B cell (primary cell): ENCODE results near the gene TMEM201. TPM values are rescaled to one million over a fixed set of nuclear protein-coding genes. Genes with fewer than 3 reads are reported as not detected.

Experiments
- ATAC-seq: fragments of 200-7000 bp; cut with Tn5 transposase; one replicate; pipeline ENCODE4 v1.10.0; 2021; ENCODE audit warnings: low read depth, mild to moderate bottlenecking, moderate number of reproducible peaks, moderate library complexity
- CTCF ChIA-PET: fragments of 350-600 bp; sonication (Branson Sonifier 250); formaldehyde crosslinking; loops from one replicate; lab custom pipeline; 2021; ENCODE audit warnings: antibody characterized with exemption, inconsistent platforms; lab: Charles Lee
- POLR2A ChIA-PET: fragments of 350-600 bp; sonication (Branson Sonifier 250); formaldehyde crosslinking; loops from one replicate; lab custom pipeline; 2021; ENCODE audit warnings: antibody characterized with exemption; lab: Charles Lee
- DNase-seq: peaks from one replicate; pipeline ENCODE4 v3.0.0; 2013
- H2AFZ ChIP-seq: 2 replicates; pipeline ENCODE4 v1.6.1; 2012; ENCODE audit warnings: mild to moderate bottlenecking, low read depth, low read length; ENCODE audit not compliant: insufficient read depth, poor library complexity, severe bottlenecking
- H3K27ac ChIP-seq, 2 donors: 1 replicate in 1 of 2; 2 replicates in 1 of 2; pipeline ENCODE4 v1.5.1; 2012 to 2013; ENCODE audit warnings: low read length in 2 of 2, mild to moderate bottlenecking in 2 of 2, moderate library complexity in 1 of 2
- H3K27me3 ChIP-seq, 4 experiments: fragments of 200-600 bp in 1 of 4; sonication (generic) in 1 of 4; replicated peaks in 1 of 4; 1 replicate in 2 of 4; 2 replicates in 2 of 4; pipeline versions ENCODE4 v1.6.1 to v1.7.0; 2013 to 2016; ENCODE audit warnings: low read length in 3 of 4, mild to moderate bottlenecking in 2 of 4, mixed read lengths in 1 of 4, moderate library complexity in 1 of 4; ENCODE audit not compliant: insufficient read depth in 4 of 4, control insufficient read depth in 3 of 4; ENCODE audit errors: control extremely low read depth in 1 of 4
- H3K36me3 ChIP-seq, 2 experiments: replicated peaks in 1 of 2; 1 replicate in 1 of 2; 2 replicates in 1 of 2; pipeline versions ENCODE4 v1.6.1 to v1.7.1; 2013; ENCODE audit warnings: low read length in 1 of 2; ENCODE audit not compliant: insufficient read depth in 2 of 2, control insufficient read depth in 1 of 2; ENCODE audit errors: control extremely low read depth in 1 of 2, extremely low read depth in 1 of 2
- H3K4me1 ChIP-seq, 2 donors: fragments of 200-600 bp in 1 of 2; sonication (generic) in 1 of 2; 1 replicate in 1 of 2; 2 replicates in 1 of 2; pipeline versions ENCODE4 v1.5.1 to v1.6.1; 2013 to 2017; ENCODE audit warnings: low read length in 2 of 2; ENCODE audit not compliant: control insufficient read depth in 2 of 2, insufficient read depth in 2 of 2
- H3K4me2 ChIP-seq: replicated peaks from 2 replicates; pipeline ENCODE3; 2012; ENCODE audit warnings: mild to moderate bottlenecking, low read depth, low read length; ENCODE audit not compliant: poor library complexity, severe bottlenecking
- H3K4me3 ChIP-seq, 5 experiments: fragments of 200-600 bp in 1 of 5; sonication (generic) in 1 of 5; 1 replicate in 3 of 5; 2 replicates in 2 of 5; pipeline versions ENCODE4 v1.5.1 to v1.7.0; 2011 to 2016; ENCODE audit warnings: low read length in 4 of 5, mild to moderate bottlenecking in 4 of 5, low read depth in 2 of 5, control low read depth in 1 of 5, moderate library complexity in 1 of 5; ENCODE audit not compliant: insufficient read depth in 1 of 5; ENCODE audit errors: control extremely low read depth in 1 of 5, extremely low read depth in 1 of 5
- H3K79me2 ChIP-seq: fragments of 200-600 bp; sonication (generic); one replicate; pipeline ENCODE4 v1.6.0; 2016; ENCODE audit warnings: low read length; ENCODE audit not compliant: control insufficient read depth, insufficient read depth
- H3K9ac ChIP-seq: fragments of 200-600 bp; sonication (generic); 2 replicates; pipeline ENCODE4 v1.6.1; 2017; ENCODE audit warnings: mild to moderate bottlenecking, low read length, moderate library complexity
- H3K9me3 ChIP-seq, 3 donors: one replicate each; pipeline versions ENCODE4 v1.6.1 to v1.7.1; 2013; ENCODE audit warnings: low read length in 2 of 3; ENCODE audit not compliant: control insufficient read depth in 2 of 3, insufficient read depth in 1 of 3; ENCODE audit errors: control extremely low read depth in 1 of 3
- H4K20me1 ChIP-seq: 2 replicates; pipeline ENCODE4 v1.6.0; 2012; ENCODE audit warnings: mild to moderate bottlenecking, low read length; ENCODE audit not compliant: insufficient read depth, control insufficient read depth, poor library complexity, severe bottlenecking
- H3K27ac Mint-ChIP-seq: one replicate; pipeline ENCODE4 v1.8.0; 2021; ENCODE audit warnings: mixed read lengths
- H3K27me3 Mint-ChIP-seq: one replicate; pipeline ENCODE4 v1.8.0; 2021; ENCODE audit warnings: mixed read lengths
- H3K4me1 Mint-ChIP-seq: one replicate; pipeline ENCODE4 v1.8.0; 2021; ENCODE audit warnings: mixed read lengths
- H3K4me3 Mint-ChIP-seq: one replicate; pipeline ENCODE4 v1.8.0; 2021; ENCODE audit warnings: mixed read lengths
- H3K9me3 Mint-ChIP-seq: one replicate; pipeline ENCODE4 v1.8.0; 2022; ENCODE audit warnings: mixed read lengths; ENCODE audit not compliant: insufficient read depth
- CTCF ChIP-seq: fragments of 200-600 bp; IDR thresholded peaks from one replicate; pipeline ENCODE4 v1.8.0; 2022; ENCODE audit warnings: antibody characterized with exemption, mild to moderate bottlenecking
- EZH2 ChIP-seq: IDR thresholded peaks from 2 replicates; pipeline ENCODE4 v1.6.1; 2012; ENCODE audit warnings: borderline replicate concordance, low read depth, mild to moderate bottlenecking, moderate library complexity, low read length; ENCODE audit not compliant: insufficient read depth, poor library complexity, severe bottlenecking
- WGBS: methylation state at CpG from one replicate; pipeline ENCODE4 v1.1.5; 2013; ENCODE audit warnings: missing lambda C conversion rate; ENCODE audit not compliant: insufficient coverage; 5-methylcytosine and 5-hydroxymethylcytosine counted together
- intact Hi-C: fragments of 100-400 bp; cut with micrococcal nuclease; formaldehyde crosslinking; loops from one replicate; pipeline ENCODE4 v1.10.0; 2022
- polyA plus RNA-seq: library from polyadenylated mRNA; depleted of rRNA; stranded (reverse); fragments of >200 nt; gene quantifications from 2 replicates; pipeline ENCODE4 v1.2.3, GENCODE V29; 2012
- total RNA-seq, 2 donors: library from RNA; stranded (reverse); fragments of 120-200 nt in 1 of 2; gene quantifications; 1 replicate in 1 of 2; 2 replicates in 1 of 2; pipeline versions ENCODE4 v1.2.3 to v1.2.4, GENCODE V29; 2013 to 2022

The TMEM201 gene
- total and polyA plus RNA-seq, 2 donors (not counting 1 experiment from before 2014, with no cell fraction given), result 6.5 to 9.1 TPM

- H3K36me3 ChIP-seq, result no peaks in the 10 kb centered on the region
- H3K27ac ChIP-seq, result peak overlapping the region; percentile 64 to 67
Measured at GRCh38 chr1:9626201-9626608, 37.5 kb downstream of the TMEM201 start.

More at GRCh38 chr1:9626201-9626608, 37.5 kb downstream of the TMEM201 start:
- intact Hi-C loops, result loop anchor here (1.0 to 5.0 kb wide), 5 partner anchors 37 to 325 kb away; partner anchors contain the start of gene TMEM201
- H3K79me2 ChIP-seq, result peaks cover 36% of the 10 kb centered on the region
- H3K27me3 ChIP-seq, result no peaks in the 10 kb centered on the region
- H3K9me3 ChIP-seq, result peaks cover 0 to 9% (median 0%) of the 10 kb centered on the region in 3 donors
- H3K27ac Mint-ChIP-seq, result peak overlapping the region; percentile 87
- H3K9me3 Mint-ChIP-seq, result no peaks in the 10 kb centered on the region
- CTCF ChIA-PET, result interaction anchor here (0.7 to 8.8 kb wide), 40 partner anchors 8 to 1161 kb away, joined by 3 to 231 read pairs (median 6); partner anchors contain the start of genes CENPS, CLSTN1 and PIK3CD
- TF ChIP-seq CTCF (no peak), EZH2 (no peak)
- 3% methylated on average over 9 of the region's 9 CpGs for WGBS
- DNase-seq (peak; percentile 90), ATAC-seq (peak; percentile 40)
- H3K4me1 Mint-ChIP-seq, result peaks cover 63% of the 10 kb centered on the region
- H4K20me1 ChIP-seq, result no peaks in the 10 kb centered on the region
- peaks cover 43 to 71% of the 10 kb centered on the region in 2 donors for H3K4me1 ChIP-seq
- H3K27me3 Mint-ChIP-seq, result no peaks in the 10 kb centered on the region
- H3K9ac ChIP-seq, result peak overlapping the region; percentile 59
- POLR2A ChIA-PET, result interaction anchor here (0.7 to 6.9 kb wide), 10 partner anchors 11 to 466 kb away, joined by 3 to 251 read pairs (median 6); partner anchors contain the start of gene PIK3CD
- H3K4me2 ChIP-seq, result peak overlapping the region; percentile 96
- no peak overlapping the region for H2AFZ ChIP-seq
- H3K4me3 Mint-ChIP-seq, result peak overlapping the region; percentile 86
- peak overlapping the region in 4 of 5 experiments; percentile 34 to 69 (median 60) for H3K4me3 ChIP-seq
